Endothelial cell of umbilical vein (primary cell): Measurements from ENCODE around the gene SDC4. TPM values are rescaled to one million over a fixed set of nuclear protein-coding genes. Genes with fewer than 3 reads are reported as not detected.

Experiments
- BruUV-seq: library from RNA; stranded (reverse); fragments of 400-500 nt; replicated peaks from 2 replicates; lab custom pipeline; 2021; lab: Mats Ljungman, UMichigan
- CTCF ChIA-PET: fragments of 300-600, 350-600 bp; sonication (Branson Sonifier 250); formaldehyde crosslinking; loops from one replicate; lab custom pipeline; 2021; ENCODE audit warnings: antibody characterized with exemption, inconsistent platforms; lab: Charles Lee
- POLR2A ChIA-PET: fragments of 300-600, 350-600 bp; sonication (Branson Sonifier 250); formaldehyde crosslinking; loops from one replicate; lab custom pipeline; 2021; ENCODE audit warnings: antibody characterized with exemption, inconsistent platforms; lab: Charles Lee
- DNase-seq: peaks from one replicate; pipeline ENCODE4 v3.0.0-alpha.2; 2011; ENCODE audit warnings: low read depth, low spot score
- FAIRE-seq: peaks from 2 replicates; lab custom pipeline; 2011; peaks lifted over from hg19 to GRCh38; lab: Jason Lieb, UNC
- H2AFZ ChIP-seq: 2 replicates; pipeline ENCODE4 v1.6.0; 2012; ENCODE audit warnings: low read depth, low read length, control low read depth, inconsistent platforms
- H3K27ac ChIP-seq: 2 replicates; pipeline ENCODE4 v1.5.1; 2011; ENCODE audit warnings: low read depth, mild to moderate bottlenecking, control low read depth, low read length, moderate library complexity; ENCODE audit not compliant: insufficient read depth
- H3K27me3 ChIP-seq, 2 experiments: 2 replicates each; pipeline versions ENCODE4 v1.6.0 to v1.6.1; 2011; ENCODE audit warnings: low read length in 2 of 2, mixed read lengths in 1 of 2; ENCODE audit not compliant: control insufficient read depth in 2 of 2, insufficient read depth in 2 of 2
- H3K36me3 ChIP-seq, 2 experiments: 2 replicates in 1 of 2; 3 replicates in 1 of 2; pipeline ENCODE4 v1.5.1; 2011; ENCODE audit warnings: low read length in 2 of 2, mild to moderate bottlenecking in 1 of 2, moderate library complexity in 1 of 2; ENCODE audit not compliant: control insufficient read depth in 2 of 2, insufficient read depth in 2 of 2; ENCODE audit errors: extremely low read depth in 1 of 2
- H3K4me1 ChIP-seq: 3 replicates; pipeline ENCODE4 v1.5.1; 2011; ENCODE audit warnings: mild to moderate bottlenecking, low read length; ENCODE audit not compliant: control insufficient read depth, insufficient read depth; ENCODE audit errors: extremely low read depth
- H3K4me2 ChIP-seq: 2 replicates; pipeline ENCODE4 v1.6.1; 2011; ENCODE audit warnings: low read length, control low read depth, mixed read lengths; ENCODE audit not compliant: insufficient read depth
- H3K4me3 ChIP-seq, 3 experiments: fragments of 200-600 bp in 1 of 3; sonication (generic), shearing (Covaris generic) in 1 of 3; replicated peaks in 1 of 3; 2 replicates each; pipeline ENCODE4 v1.5.1; 2011 to 2016; ENCODE audit warnings: control low read depth in 3 of 3, low read length in 3 of 3, mild to moderate bottlenecking in 2 of 3, inconsistent platforms in 1 of 3, low read depth in 1 of 3, moderate library complexity in 1 of 3; ENCODE audit not compliant: insufficient read depth in 1 of 3
- H3K79me2 ChIP-seq: 2 replicates; pipeline ENCODE4 v1.6.0; 2012; ENCODE audit warnings: low read length, inconsistent platforms; ENCODE audit not compliant: control insufficient read depth, insufficient read depth
- H3K9ac ChIP-seq: replicated peaks from 2 replicates; pipeline ENCODE3; 2011; ENCODE audit warnings: low read length, control low read depth; ENCODE audit not compliant: insufficient read depth; ENCODE audit errors: extremely low read depth
- H3K9me1 ChIP-seq: replicated peaks from 3 replicates; pipeline ENCODE4 v1.6.0; 2011; ENCODE audit warnings: mild to moderate bottlenecking, low read length; ENCODE audit not compliant: control insufficient read depth, insufficient read depth; ENCODE audit errors: extremely low read depth
- H3K9me3 ChIP-seq: replicated peaks from 2 replicates; pipeline ENCODE4 v1.5.1; 2012; ENCODE audit warnings: low read length, inconsistent platforms; ENCODE audit not compliant: control insufficient read depth, insufficient read depth
- H4K20me1 ChIP-seq: replicated peaks from 2 replicates; pipeline ENCODE3; 2011; ENCODE audit warnings: mild to moderate bottlenecking, low read length; ENCODE audit not compliant: control insufficient read depth, insufficient read depth; ENCODE audit errors: extremely low read depth
- CTCF ChIP-seq, 2 donors: IDR thresholded peaks; 1 replicate in 1 of 2; 2 replicates in 1 of 2; pipeline ENCODE4 v1.5.1; 2011; ENCODE audit warnings: low read length in 2 of 2, mild to moderate bottlenecking in 2 of 2, moderate library complexity in 2 of 2, control low read depth in 1 of 2, inconsistent platforms in 1 of 2, low read depth in 1 of 2; ENCODE audit not compliant: insufficient read depth in 1 of 2; ENCODE audit errors: extremely low read depth in 1 of 2
- FOS ChIP-seq: IDR thresholded peaks from 2 replicates; pipeline ENCODE4 v1.6.1; 2011; ENCODE audit warnings: mild to moderate bottlenecking, low read length, moderate library complexity, borderline replicate concordance; ENCODE audit not compliant: insufficient read depth
- dilution Hi-C: fragments of 300-500 bp; cut with MboI; formaldehyde crosslinking; loops from one replicate; pipeline ENCODE4 v1.15.0; 2019; ENCODE audit warnings: low sequenced_read_pairs; ENCODE audit not compliant: extremely low pct_ligation_motif_present
- intact Hi-C: fragments of 100-400 bp; cut with micrococcal nuclease; formaldehyde crosslinking; loops from one replicate; pipeline ENCODE4 v1.10.0; 2022
- polyA plus RNA-seq, 4 experiments: library from polyadenylated mRNA; depleted of rRNA in 3 of 4; stranded (reverse) in 3 of 4; unstranded in 1 of 4; fragments of >200 nt; gene quantifications; 2 replicates each; pipeline versions ENCODE4 v1.2.1 to v1.2.3, GENCODE V29; 2011 to 2012; ENCODE audit warnings: missing spikeins in 1 of 4
- total RNA-seq: library from RNA; stranded (reverse); gene quantifications from 2 replicates; pipeline ENCODE4 v1.2.3, GENCODE V29; 2021

Gene SDC4
- total and polyA plus RNA-seq, 2 donors (not counting 3 experiments of a cell fraction or from before 2014, with no cell fraction given) = 26.3 to 32.0 TPM

DNA sequence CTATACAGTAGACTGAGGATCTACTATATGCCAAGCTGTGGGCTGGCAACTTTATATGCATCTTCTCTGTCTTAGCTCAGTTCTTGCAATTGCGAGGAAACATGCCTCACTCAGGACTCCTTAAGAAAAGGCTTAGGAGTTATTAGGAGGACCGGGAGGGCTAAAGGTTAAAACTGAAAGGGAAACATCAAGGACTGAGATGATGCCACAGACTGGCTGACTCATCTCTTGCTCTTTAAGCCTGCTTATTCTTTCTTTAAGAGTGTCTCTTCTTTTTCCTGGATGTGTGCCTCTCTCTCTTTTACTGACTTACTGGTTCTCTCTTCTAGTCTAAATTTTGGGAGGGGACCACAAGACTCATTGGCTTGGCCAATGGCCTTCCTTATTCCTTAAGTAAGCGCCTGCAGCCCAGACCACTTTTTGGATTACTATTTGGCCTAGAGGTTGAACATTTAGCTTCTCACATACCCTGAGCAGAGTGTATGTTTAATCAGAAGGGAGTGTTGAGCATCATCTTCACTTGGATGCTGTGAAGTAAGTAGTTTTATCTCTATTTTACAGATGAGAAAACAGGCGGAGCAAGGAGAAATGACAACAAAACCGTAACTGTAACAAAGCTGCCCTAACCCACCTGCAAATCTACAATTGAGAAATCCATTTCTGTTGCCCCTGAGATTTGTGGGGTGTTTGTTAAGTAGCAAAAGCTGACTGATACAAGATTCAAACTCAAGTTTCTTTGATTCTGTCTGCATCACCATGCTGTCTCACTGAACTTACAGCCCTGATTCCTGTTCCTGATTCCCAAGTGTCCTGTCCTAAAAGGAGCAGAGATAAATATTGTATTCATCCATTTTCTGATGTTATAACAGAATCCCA, 7.2 kb upstream of the SDC4 start:
- DNase-seq = no peak
- H2AFZ ChIP-seq = no peak overlapping the region
- peak; percentile 66 for FAIRE-seq
- H3K9ac ChIP-seq = no peak overlapping the region
- H3K27ac ChIP-seq = no peak overlapping the region
- dilution Hi-C loops = no loop called here
- no peaks in the 10 kb centered on the region for H3K36me3 ChIP-seq
- H3K4me1 ChIP-seq = peaks cover 34% of the 10 kb centered on the region
- no peaks in the 10 kb centered on the region for H4K20me1 ChIP-seq
- H3K9me3 ChIP-seq = no peaks in the 10 kb centered on the region
- no peaks in the 10 kb centered on the region for H3K27me3 ChIP-seq
- CTCF ChIA-PET = interaction anchor here (0.7 to 1.8 kb wide), 4 partner anchors 8 to 416 kb away, joined by 3 to 7 read pairs (median 5); partner anchors contain the start of gene SYS1
- no peak overlapping the region for H3K4me2 ChIP-seq
- no peak overlapping the region for H3K4me3 ChIP-seq
- intact Hi-C loops = no loop called here
- POLR2A ChIA-PET = no interaction called here
- no peaks in the 10 kb centered on the region for H3K9me1 ChIP-seq
- TF ChIP-seq CTCF (IDR thresholded peaks at IDR 0.05; ENCODE audit: extremely low read depth in 1 of 2, insufficient read depth in 1 of 2, low read depth in 1 of 2, low read length in 2 of 2) (no peak), FOS (peak; percentile 53)
- BruUV-seq = no TSS peak
- no peaks in the 10 kb centered on the region for H3K79me2 ChIP-seq
